Activated naive CD8-positive, alpha-beta T cell (primary cell): Measurements from ENCODE around the gene BLOC1S5.

Source experiments
- H3K27ac Mint-ChIP-seq: one replicate; pipeline ENCODE4 v1.8.0; 2021; ENCODE audit warnings: mixed read lengths
- H3K27me3 Mint-ChIP-seq: one replicate; pipeline ENCODE4 v1.8.0; 2021; ENCODE audit warnings: mixed read lengths
- H3K36me3 Mint-ChIP-seq: one replicate; pipeline ENCODE4 v1.8.0; 2021; ENCODE audit warnings: mixed read lengths
- H3K4me1 Mint-ChIP-seq: one replicate; pipeline ENCODE4 v1.8.0; 2021; ENCODE audit warnings: low read depth, mixed read lengths
- H3K4me3 Mint-ChIP-seq: one replicate; pipeline ENCODE4 v1.8.0; 2021; ENCODE audit warnings: mild to moderate bottlenecking, mixed read lengths
- H3K9me3 Mint-ChIP-seq: one replicate; pipeline ENCODE4 v1.8.0; 2021; ENCODE audit warnings: low read depth, mixed read lengths

Gene BLOC1S5

DNA sequence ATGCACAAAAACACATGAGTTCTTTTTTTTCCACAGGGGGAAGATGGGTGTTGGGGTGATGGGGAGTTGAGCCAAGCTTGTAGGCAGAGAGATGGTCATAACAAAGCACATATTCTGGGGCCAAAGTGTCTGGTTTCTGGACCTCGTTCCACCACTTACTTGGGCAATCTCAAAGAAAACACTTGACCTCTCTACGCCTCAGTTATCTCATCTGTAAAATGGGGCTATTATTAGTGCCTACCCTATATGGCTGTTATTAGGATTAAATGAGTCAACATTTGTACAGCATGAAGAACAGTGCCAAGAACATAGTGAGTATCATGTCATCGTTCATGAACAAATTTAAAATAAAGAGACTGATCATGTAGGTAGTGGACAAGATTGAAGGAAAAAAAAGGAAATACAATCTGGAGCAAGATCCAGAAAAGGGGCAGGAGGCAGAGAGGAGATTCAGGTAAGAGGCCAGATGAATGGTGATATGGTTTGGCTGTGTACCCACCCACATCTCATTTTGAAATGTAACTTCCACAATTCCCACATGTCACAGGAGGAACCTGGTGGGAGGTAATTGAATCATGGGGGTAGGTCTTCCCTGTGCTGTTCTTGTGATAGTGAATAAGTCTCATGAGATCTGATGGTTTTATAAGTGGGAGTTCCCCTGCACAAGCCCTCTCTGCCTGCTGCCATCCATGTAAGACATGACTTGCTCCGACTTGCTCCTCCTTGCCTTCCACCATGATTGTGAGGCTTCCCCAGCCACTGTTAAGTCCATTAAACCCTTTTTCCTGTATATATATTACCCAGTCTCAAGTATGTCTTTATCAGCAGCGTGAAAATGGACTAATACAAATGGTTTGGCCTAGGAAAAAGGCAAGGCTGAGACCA lies 23.9 kb upstream of the BLOC1S5 start:
- Mint-ChIP-seq H3K36me3 (peaks cover 46% of the 10 kb centered on the region), H3K9me3 (no peaks in the 10 kb centered on the region), H3K27ac (no peak overlapping the region), H3K4me3 (no peak overlapping the region), H3K27me3 (no peaks in the 10 kb centered on the region), H3K4me1 (peaks cover 14% of the 10 kb centered on the region)

DNA sequence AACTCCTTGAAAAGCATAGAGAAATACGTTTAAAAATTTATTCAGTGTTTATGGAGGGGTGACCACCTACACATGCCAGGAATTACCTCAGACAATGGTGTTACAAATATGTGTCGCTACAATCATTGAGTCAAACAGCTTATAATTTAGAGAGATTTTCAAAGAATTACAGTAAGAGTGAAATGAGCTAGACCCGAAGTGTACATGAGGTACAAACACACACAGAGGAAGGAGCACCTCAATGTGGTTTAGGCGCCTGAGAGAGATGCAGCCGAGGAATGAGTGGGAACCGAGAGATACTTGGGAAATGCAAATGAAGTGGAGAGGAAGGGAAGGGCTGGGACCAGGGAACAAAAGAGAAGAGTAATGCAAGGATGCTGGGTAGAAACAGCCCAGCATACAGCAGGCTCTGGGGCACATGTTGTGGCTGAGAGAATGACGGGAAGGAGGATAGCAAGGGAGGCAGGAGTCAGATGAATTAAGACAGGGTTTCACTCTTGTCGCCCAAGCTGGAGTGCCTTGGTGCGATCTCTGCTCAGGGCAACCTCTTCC lies 22.6 kb upstream of the BLOC1S5 start:
- H3K27ac Mint-ChIP-seq = no peak overlapping the region
- H3K4me3 Mint-ChIP-seq = no peak overlapping the region
- peaks cover 16% of the 10 kb centered on the region for H3K4me1 Mint-ChIP-seq
- H3K9me3 Mint-ChIP-seq = no peaks in the 10 kb centered on the region
- peaks cover 46% of the 10 kb centered on the region for H3K36me3 Mint-ChIP-seq
- H3K27me3 Mint-ChIP-seq = no peaks in the 10 kb centered on the region

DNA sequence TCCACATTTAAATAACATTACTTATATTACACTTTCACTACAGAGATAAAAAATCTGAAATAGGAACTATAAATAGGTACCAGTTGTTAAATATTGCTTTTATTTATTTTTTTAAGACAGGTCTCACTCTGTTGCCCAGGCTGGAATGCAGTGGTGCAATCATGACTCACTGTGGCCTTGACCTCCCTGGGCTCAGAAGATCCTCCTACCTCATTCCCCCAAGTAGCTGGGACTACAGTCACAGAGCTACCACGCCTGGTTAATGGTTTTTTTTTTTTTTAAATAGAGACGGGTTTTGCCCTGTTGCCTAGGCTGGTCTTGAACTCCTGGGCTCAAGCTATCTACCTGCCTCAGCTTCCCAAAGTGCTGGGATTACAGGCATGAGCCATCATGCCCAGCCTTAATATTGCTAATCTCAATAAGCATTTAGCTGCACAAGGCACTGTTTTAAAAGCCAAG lies 20.9 kb upstream of the BLOC1S5 start:
- H3K27ac Mint-ChIP-seq = no peak overlapping the region
- H3K36me3 Mint-ChIP-seq = peaks cover 40% of the 10 kb centered on the region
- H3K4me1 Mint-ChIP-seq = peaks cover 14% of the 10 kb centered on the region
- H3K4me3 Mint-ChIP-seq = no peak overlapping the region
- H3K9me3 Mint-ChIP-seq = no peaks in the 10 kb centered on the region
- H3K27me3 Mint-ChIP-seq = no peaks in the 10 kb centered on the region

DNA sequence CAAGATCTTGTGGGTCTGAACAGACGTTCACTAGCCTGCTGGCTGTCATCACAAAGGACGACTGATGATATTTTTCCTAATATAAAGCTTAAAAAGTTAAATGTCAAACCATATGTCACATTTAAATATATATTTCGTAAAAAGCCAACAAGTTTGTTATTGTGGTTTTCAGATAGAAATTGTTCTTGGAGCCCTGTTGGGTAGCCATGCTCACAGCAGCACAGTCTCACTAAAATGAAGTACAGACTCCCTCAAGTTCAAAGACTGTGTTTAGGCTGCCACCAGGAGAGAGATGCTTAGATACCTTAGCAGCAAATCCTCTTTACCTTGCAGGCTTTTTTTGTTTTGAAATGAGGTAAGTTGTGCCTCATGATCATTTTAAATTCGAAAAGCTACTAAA lies 20.4 kb upstream of the BLOC1S5 start:
- Mint-ChIP-seq H3K27ac (no peak overlapping the region), H3K4me3 (no peak overlapping the region), H3K9me3 (no peaks in the 10 kb centered on the region), H3K4me1 (peaks cover 14% of the 10 kb centered on the region), H3K36me3 (peaks cover 42% of the 10 kb centered on the region), H3K27me3 (no peaks in the 10 kb centered on the region)

DNA sequence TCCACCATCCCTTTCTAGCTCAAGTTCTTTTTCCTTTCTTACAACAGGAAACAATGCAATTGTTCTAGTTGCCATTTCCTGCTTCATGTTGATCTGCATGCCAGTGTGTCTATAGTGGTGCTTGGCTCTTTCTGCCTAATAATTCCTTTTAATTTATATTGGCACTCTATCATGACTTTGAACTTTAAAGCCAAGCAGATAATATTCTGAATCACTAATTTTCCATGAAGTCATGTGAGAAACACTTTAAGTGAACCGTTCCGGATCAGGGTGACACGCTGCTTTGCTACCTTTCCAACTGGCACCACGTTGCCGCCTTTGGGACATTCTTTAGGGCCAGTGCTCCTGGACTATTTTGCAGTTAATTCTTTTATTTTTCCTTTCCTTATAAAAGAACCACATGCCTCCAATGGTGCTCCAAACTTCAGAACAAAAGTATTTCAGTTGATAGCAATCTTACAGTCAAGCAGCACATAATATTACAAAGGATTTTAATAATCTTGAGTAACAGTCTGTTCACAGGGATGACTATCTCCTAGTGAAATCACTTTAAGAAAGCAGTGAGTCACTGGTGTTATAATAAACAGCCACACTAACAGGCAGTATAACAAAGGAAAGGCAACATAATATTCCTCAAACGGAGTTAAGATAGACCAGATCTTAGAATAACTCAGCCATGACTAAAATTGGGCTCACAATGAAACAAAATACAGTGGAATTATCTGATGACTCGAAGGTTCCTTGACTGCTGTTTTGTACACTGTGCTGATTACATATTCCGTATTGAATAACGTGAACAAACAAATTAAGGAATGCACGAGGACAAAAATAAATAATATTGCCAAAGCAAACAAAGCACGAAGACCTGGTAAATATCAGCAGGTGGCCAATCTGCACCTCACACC lies 19.0 kb upstream of the BLOC1S5 start:
- Mint-ChIP-seq H3K27ac (peak overlapping the region; percentile 17), H3K9me3 (no peaks in the 10 kb centered on the region), H3K4me1 (peaks cover 14% of the 10 kb centered on the region), H3K4me3 (no peak overlapping the region), H3K27me3 (no peaks in the 10 kb centered on the region), H3K36me3 (peaks cover 33% of the 10 kb centered on the region)

DNA sequence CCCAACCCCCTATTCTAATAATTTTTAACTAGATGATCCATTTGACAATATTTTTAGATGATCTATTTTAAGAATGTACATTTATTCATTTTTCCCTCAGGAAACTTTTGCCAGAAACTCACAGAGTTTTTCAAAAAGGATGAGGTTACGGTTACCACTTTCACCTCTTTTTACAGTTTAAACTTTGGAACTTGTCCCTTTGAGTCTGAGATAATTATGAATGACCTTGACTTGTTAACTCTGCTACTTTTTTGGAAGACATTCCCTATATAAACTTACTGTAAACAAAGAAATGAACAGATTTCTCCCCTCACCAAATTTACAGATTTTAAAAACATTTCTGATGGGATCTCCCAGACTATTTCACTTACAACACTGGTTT lies 18.4 kb upstream of the BLOC1S5 start:
- no peaks in the 10 kb centered on the region for H3K9me3 Mint-ChIP-seq
- no peaks in the 10 kb centered on the region for H3K27me3 Mint-ChIP-seq
- peaks cover 31% of the 10 kb centered on the region for H3K36me3 Mint-ChIP-seq
- peaks cover 14% of the 10 kb centered on the region for H3K4me1 Mint-ChIP-seq
- peak overlapping the region; percentile 17 for H3K27ac Mint-ChIP-seq
- no peak overlapping the region for H3K4me3 Mint-ChIP-seq

DNA sequence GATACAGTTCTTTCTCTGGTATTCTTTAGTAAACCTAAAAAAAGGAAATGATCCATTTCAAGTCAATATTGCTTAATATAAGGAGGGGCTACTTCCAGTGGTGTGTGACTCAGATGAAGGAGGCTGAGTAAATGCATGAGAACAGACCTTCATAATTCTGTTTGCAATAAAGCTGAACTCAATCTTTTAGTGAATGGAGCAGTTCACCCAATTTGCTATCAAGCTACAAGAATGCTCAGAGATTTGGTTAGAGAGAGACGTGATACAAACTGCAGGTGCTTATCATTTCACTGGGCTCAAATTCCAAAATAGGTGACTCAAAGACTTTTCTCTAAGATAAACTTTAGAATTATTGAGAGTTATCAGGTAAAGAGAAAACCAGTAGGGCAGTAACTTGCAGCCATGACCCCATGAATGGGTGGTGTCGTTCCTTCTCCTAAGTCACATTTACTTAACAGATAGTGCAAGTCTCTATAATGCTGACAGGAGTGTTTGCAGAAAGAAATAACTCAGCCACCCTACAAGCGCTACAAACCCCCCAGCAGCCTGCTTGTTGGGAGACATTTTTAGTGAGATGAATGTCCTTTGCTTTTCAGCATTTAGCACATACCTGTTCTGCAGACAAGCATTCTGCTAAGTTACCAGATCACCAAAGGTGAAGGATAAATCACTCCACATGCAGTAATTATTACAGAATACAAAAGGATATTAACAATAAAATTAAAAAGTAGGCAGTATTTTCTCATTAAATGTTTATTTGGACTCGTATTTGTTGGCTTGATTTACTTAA lies 16.4 kb upstream of the BLOC1S5 start:
- Mint-ChIP-seq H3K4me3 (no peak overlapping the region), H3K27me3 (no peaks in the 10 kb centered on the region), H3K9me3 (no peaks in the 10 kb centered on the region), H3K27ac (no peak overlapping the region), H3K4me1 (peaks cover 22% of the 10 kb centered on the region), H3K36me3 (peaks cover 30% of the 10 kb centered on the region)

DNA sequence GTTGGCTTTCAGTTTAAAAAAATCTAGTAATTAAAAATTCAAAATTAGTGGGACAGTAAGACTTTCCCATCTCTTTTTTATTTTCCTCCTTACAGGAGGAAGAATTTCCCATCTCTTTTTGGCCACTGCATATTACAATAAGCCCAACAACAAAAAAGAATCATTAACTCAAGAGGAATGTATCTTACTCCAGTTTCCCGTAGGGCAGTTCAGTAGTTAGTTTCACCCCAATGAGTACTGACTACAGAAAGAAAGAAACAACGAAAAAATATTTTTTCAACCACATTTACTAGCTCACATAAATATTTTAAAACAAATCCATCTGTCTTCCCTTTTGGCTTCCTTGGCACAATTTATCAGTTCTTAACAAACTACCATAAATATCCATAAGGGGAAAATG lies 14.9 kb upstream of the BLOC1S5 start:
- Mint-ChIP-seq H3K27me3 (no peaks in the 10 kb centered on the region), H3K9me3 (no peaks in the 10 kb centered on the region), H3K4me1 (peaks cover 35% of the 10 kb centered on the region)

DNA sequence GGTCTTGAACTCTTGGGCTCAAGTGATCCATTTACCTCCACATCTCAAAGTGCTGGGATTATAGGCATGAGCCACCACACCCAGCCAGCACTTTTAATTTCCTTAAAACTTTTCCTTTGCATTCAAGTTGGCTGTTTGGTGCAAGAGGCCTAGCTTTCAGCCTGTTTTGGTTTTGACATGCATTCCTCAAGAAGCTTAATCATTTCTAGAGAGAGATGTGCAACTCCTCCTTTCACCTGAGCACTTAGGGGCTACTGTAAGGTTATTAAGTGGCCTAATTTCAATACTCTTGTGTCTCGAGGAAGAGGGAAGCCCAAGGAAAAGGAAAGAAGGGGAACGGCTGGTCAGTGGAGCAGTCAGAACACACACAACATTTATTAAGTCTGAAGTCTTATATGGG lies 13.8 kb upstream of the BLOC1S5 start:
- peaks cover 32% of the 10 kb centered on the region for H3K36me3 Mint-ChIP-seq
- no peaks in the 10 kb centered on the region for H3K27me3 Mint-ChIP-seq
- peaks cover 30% of the 10 kb centered on the region for H3K4me1 Mint-ChIP-seq
- H3K4me3 Mint-ChIP-seq = no peak overlapping the region
- H3K27ac Mint-ChIP-seq = no peak overlapping the region
- H3K9me3 Mint-ChIP-seq = no peaks in the 10 kb centered on the region

More for the DNA sequence above, 14.9 kb upstream of the BLOC1S5 start:
- H3K36me3 Mint-ChIP-seq = peaks cover 36% of the 10 kb centered on the region
- H3K4me3 Mint-ChIP-seq = no peak overlapping the region
- H3K27ac Mint-ChIP-seq = no peak overlapping the region

DNA sequence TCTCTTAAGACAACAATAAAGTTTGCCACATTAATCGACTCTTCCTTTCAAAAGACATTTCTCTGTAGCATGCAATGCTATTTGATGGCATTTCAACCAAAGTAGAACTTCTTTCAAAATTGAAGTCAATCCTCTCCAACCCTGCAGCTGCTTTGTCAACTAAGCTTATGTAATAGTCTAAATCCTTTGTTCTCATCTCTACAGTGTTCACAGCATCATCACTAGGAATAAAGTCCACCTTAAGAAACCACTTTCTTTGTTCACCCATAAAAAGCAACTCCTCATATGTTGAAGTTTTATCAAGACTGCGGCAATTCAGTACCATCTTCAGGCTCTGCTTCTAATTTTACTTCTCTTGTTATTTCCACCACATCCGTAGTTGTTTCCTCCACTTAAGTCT lies 11.5 kb upstream of the BLOC1S5 start:
- H3K4me3 Mint-ChIP-seq = no peak overlapping the region
- H3K4me1 Mint-ChIP-seq = peaks cover 25% of the 10 kb centered on the region
- no peaks in the 10 kb centered on the region for H3K27me3 Mint-ChIP-seq
- peaks cover 25% of the 10 kb centered on the region for H3K36me3 Mint-ChIP-seq
- peak overlapping the region; percentile 59 for H3K27ac Mint-ChIP-seq
- no peaks in the 10 kb centered on the region for H3K9me3 Mint-ChIP-seq

DNA sequence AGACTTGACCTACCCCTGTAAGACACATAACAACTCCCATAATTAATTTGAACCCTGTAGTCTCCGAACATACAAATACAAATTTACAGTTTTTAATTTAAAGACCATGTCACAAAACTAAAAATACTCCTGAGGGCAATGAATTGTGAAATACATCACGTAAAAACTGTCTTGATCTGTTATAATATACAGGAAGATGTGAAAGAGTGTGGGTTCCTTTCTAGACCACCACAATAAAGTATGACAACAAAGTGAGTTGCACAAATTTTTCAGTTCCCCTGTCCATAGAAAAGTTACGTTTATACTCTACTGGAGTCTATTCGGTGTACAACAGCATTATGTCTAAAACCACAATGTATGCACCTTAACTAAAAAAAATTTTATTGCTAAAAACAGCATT lies 11.0 kb upstream of the BLOC1S5 start:
- Mint-ChIP-seq H3K4me3 (no peak overlapping the region), H3K27ac (peak overlapping the region; percentile 41), H3K9me3 (no peaks in the 10 kb centered on the region), H3K4me1 (peaks cover 25% of the 10 kb centered on the region), H3K27me3 (no peaks in the 10 kb centered on the region), H3K36me3 (peaks cover 22% of the 10 kb centered on the region)

DNA sequence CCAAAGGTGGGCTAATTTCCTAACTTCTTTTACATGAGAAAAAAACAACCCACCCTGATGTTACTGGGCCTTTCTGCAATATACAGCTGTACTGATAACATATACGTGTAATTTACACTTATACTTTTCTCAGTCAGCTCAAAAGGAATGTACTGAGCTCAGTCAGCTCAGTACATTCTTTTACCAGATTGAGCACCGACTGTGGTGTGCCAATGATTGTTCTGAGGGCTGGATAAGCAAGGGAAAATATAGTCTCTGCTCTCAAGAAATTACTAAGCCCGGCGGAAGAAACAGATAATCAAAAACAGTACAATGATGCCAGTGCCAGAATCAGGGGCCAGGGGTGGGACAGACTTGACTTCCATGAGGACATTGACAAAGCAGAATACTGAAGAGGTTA lies 10.0 kb upstream of the BLOC1S5 start:
- H3K27ac Mint-ChIP-seq = no peak overlapping the region
- H3K4me3 Mint-ChIP-seq = no peak overlapping the region
- H3K9me3 Mint-ChIP-seq = no peaks in the 10 kb centered on the region
- no peaks in the 10 kb centered on the region for H3K27me3 Mint-ChIP-seq
- peaks cover 25% of the 10 kb centered on the region for H3K4me1 Mint-ChIP-seq
- peaks cover 18% of the 10 kb centered on the region for H3K36me3 Mint-ChIP-seq

DNA sequence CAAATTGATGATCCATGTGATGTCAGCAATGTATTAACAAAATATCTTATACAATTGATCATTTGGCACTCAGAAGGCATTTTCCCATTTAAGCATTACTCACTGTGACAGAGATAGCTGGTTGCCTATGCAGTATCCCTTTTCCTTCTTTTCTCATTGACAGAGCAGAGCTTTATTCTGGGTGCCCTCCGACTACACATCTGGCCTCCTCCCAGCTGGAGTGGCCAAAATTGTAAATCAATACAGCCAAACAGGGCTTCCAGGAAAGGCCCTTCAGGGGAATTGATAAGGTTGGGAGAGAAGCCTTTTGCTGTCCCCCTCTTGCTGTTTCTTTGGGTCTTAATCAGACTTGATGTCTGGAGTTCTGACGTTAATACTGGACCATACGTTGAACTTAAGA lies 9.6 kb upstream of the BLOC1S5 start:
- H3K36me3 Mint-ChIP-seq = peaks cover 18% of the 10 kb centered on the region
- H3K27ac Mint-ChIP-seq = no peak overlapping the region

DNA sequence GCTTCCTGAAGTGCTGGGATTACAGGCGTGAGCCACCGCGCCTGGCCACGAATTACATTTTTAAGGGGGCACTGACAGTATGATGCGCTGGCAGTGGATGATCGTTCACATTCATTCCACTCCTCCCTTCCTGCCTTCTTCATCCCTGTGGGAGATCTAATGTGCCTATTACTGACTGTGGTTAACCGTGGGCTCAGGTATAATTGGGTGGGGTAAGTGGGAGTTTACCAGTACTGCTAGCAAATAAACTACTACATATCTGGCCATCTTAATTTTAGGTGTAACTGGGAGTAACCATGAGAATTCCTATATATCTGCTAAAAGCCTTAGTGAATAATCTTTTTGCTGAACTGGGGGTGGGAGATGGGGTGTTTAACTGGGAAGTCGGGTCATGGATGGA lies 6.5 kb upstream of the BLOC1S5 start:
- Mint-ChIP-seq H3K27ac (no peak overlapping the region), H3K4me3 (no peak overlapping the region), H3K9me3 (no peaks in the 10 kb centered on the region), H3K27me3 (no peaks in the 10 kb centered on the region), H3K36me3 (peaks cover 6% of the 10 kb centered on the region), H3K4me1 (peaks cover 19% of the 10 kb centered on the region)

More for the DNA sequence above, 9.6 kb upstream of the BLOC1S5 start:
- H3K4me1 Mint-ChIP-seq = peaks cover 25% of the 10 kb centered on the region
- H3K4me3 Mint-ChIP-seq = no peak overlapping the region
- no peaks in the 10 kb centered on the region for H3K9me3 Mint-ChIP-seq
- H3K27me3 Mint-ChIP-seq = no peaks in the 10 kb centered on the region
